VCaP (cell line): ENCODE results near the gene ZNF319.

ENCODE experiments used
- H3K27ac ChIP-seq: fragments of 450-650 bp; 2 replicates; pipeline ENCODE4 v1.5.1; 2017
- TF ChIP-seq, protein P1 (sequence below): fragments of 450-650 bp; conservative IDR thresholded peaks from 2 replicates; pipeline ENCODE4 v1.5.1; 2017; ENCODE audit warnings: mild to moderate bottlenecking, moderate library complexity

ZNF319 gene

DNA sequence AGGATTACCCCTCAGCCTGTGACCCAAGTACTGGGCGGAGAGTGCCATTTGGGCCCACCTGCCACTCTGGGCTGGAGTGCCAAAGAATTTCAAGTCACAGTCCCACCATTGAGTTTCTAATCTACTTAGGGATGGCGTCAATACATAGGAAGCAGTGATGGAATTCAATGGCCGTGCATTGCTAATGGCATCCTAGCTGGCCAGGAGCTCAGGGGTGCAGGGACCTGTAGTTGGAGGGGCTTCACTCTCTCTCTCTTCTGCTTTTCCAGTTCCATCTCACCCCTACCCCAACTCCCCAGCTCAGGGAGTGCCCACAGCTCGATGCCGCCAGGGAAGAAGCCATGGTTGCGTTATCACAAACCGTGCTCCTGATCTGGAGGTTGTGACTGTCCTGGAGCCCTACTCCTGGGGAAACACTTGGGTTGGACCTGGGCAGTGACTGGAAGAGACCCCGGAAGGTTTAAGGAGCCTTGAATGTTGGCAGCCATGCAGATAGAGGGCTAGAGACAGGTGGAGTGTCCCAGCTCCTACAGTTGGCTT, 27.5 kb upstream of the ZNF319 start:
- TF ChIP-seq, protein P1, sequence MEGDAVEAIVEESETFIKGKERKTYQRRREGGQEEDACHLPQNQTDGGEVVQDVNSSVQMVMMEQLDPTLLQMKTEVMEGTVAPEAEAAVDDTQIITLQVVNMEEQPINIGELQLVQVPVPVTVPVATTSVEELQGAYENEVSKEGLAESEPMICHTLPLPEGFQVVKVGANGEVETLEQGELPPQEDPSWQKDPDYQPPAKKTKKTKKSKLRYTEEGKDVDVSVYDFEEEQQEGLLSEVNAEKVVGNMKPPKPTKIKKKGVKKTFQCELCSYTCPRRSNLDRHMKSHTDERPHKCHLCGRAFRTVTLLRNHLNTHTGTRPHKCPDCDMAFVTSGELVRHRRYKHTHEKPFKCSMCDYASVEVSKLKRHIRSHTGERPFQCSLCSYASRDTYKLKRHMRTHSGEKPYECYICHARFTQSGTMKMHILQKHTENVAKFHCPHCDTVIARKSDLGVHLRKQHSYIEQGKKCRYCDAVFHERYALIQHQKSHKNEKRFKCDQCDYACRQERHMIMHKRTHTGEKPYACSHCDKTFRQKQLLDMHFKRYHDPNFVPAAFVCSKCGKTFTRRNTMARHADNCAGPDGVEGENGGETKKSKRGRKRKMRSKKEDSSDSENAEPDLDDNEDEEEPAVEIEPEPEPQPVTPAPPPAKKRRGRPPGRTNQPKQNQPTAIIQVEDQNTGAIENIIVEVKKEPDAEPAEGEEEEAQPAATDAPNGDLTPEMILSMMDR, result no peak
- H3K27ac ChIP-seq, result peak overlapping the region; percentile 84

- H3K27ac ChIP-seq, result peak overlapping the region; percentile 84
- TF ChIP-seq, protein P1, result no peak
These were observed 26.9 kb upstream of the ZNF319 start for GRCh38 chr16:58027161-58027915.

GRCh38 chr16:58026705-58027160, 26.3 kb upstream of the ZNF319 start:
- peak overlapping the region; percentile 84 for H3K27ac ChIP-seq
- TF ChIP-seq, protein P1, result 0 out of 2 replicates have a peak, but pooled peaks have one; percentile 25

DNA sequence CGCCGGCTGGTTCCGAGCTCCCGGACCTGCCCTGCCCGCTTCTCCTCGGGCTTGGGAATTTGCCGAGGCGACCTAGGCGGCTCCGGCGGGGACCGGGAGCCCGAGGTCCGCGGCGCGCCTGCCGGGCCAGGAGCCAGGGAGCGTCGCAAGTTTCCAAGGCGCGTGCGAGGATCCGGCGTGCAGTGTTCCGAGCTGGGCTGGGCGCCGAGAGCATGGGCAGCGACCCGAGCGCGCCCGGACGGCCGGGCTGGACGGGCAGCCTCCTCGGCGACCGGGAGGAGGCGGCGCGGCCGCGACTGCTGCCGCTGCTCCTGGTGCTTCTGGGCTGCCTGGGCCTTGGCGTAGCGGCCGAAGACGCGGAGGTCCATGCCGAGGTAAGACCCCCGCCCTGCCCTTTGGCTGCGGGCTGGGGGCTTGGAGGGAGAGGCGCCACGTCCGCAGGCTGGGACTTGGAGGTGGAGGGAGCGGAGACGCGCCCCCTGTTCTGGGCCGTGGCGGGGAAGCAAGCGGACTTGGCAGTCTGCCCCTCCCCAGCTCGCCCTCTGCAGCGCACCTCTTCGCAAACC, 25.8 kb upstream of the ZNF319 start:
- TF ChIP-seq, protein P1, result no peak
- peak overlapping the region; percentile 84 for H3K27ac ChIP-seq

DNA sequence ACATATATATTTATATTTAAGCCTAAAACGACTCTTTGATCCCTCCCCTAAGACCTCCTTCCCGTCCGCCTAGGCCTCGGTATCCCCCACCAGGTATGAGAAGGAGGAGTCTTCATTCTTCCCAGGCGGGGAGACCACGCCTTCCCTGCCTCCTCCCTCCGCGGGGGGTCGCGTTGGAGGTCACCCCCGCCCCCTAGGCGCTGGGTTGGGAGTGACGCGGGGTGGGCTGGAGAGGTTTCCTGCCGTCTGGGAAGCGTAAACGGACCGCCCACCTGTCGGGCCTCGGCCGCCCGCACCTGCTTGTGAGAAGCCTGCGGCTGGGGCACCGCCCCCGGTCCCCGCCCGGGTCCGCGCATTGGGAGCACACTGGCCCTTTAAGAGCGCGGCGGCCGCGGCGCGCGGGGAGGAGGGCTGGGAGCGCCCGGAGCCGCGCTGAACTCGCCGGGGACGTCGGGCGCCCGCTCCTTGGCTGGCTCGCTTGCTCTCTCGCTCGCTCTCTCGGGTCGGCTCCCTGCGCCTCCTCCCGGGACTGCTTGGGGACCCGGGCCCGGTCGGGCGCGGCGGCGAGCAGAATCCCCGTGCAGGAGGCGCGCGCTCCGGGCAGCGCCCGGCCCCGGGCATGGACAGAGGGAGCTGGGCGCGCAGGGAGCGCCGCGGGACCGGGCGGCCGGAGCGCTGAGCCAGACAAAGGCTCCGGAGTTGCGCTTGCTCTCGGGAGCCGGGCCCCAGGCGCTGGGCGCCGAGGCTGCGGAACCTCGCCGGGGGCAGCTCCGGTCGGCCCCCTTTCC, 25.1 kb upstream of the ZNF319 start, which contains the start of gene MMP15:
TSS of gene MMP15 (plus strand) at position 404 of the 788 bp plus-strand sequence. CDS start 597 bp downstream, outside the sequence.
- TF ChIP-seq, protein P1, result no peak
- peak within 1 kb of the TSS; percentile 84 for H3K27ac ChIP-seq

DNA sequence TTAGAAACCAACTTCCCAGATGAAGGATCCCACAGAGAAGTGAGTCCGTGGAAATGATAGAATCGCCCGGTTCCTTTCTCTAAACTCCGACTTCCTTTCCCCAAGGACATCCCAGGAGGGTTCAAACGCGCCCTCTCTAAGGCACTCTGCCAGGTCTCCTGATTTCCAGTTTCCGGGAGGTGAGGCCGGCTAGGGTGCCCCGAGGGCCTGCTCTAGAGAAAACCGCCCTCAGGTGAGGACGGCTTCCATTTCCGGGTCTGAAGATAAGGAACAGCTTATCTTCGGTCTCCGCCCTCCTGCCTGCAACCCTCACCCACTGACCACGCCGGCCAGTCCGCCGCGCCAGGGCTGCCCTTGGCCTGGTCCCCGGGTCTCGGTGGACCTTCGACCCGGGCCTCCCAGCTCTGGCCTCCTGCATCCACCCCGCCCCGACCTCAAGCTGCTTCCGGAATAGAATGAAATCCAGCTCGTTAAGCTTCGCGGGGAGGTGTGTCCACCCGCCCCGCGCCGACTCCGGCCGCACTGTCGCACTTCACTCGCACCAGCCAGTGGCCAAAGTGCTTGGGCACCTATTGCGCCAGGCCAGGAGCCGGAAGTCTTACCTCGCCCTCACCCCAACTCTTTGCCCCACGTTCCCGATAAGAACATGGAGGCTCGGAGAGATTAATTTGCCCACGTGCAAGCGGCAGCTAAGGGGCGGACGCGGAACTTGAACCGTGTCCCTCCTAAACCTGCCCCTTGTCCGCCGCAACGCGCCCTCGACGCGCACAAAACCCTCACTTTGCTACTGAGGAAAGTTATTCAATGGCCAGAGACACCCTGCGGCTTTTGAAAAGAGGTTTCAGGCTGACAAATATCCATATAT, 24.2 kb upstream of the ZNF319 start:
- TF ChIP-seq, protein P1, result no peak

More for the DNA sequence above, 24.2 kb upstream of the ZNF319 start:
- H3K27ac ChIP-seq, result peak overlapping the region; percentile 84
